H9 (cell line): Measurements from ENCODE around the gene TXNDC12. TPM values are rescaled to one million over a fixed set of nuclear protein-coding genes. Genes with fewer than 3 reads are reported as not detected.

Experiments used
- DNase-seq: peaks from one replicate; pipeline ENCODE4 v3.0.0-alpha.2; 2017
- H2AFZ ChIP-seq: one replicate; pipeline ENCODE4 v1.6.1; 2013; ENCODE audit warnings: mild to moderate bottlenecking, low read length, control low read depth, moderate library complexity
- H2AK5ac ChIP-seq: 2 replicates; pipeline ENCODE4 v1.6.1; 2013; ENCODE audit warnings: low read length, control low read depth, mixed read lengths; ENCODE audit not compliant: insufficient read length
- H2BK120ac ChIP-seq: one replicate; pipeline ENCODE4 v1.6.1; 2013; ENCODE audit warnings: low read depth, mild to moderate bottlenecking, low read length, control low read depth, inconsistent platforms; ENCODE audit not compliant: poor library complexity, severe bottlenecking
- H2BK12ac ChIP-seq: 2 replicates; pipeline ENCODE4 v1.6.1; 2013; ENCODE audit warnings: low read length, control low read depth, mixed read lengths, low read depth; ENCODE audit not compliant: insufficient read length
- H2BK15ac ChIP-seq: 2 replicates; pipeline ENCODE4 v1.6.1; 2013; ENCODE audit warnings: low read depth, low read length, control low read depth
- H2BK20ac ChIP-seq: one replicate; pipeline ENCODE4 v1.6.1; 2013; ENCODE audit warnings: low read depth, mild to moderate bottlenecking, low read length, control low read depth, inconsistent platforms; ENCODE audit not compliant: poor library complexity, severe bottlenecking
- H2BK5ac ChIP-seq: 2 replicates; pipeline ENCODE4 v1.6.1; 2013; ENCODE audit warnings: low read length, control low read depth, mixed read lengths; ENCODE audit not compliant: insufficient read length
- H3K14ac ChIP-seq: 2 replicates; pipeline ENCODE4 v1.6.1; 2013; ENCODE audit warnings: low read length, control low read depth; ENCODE audit not compliant: insufficient read depth
- H3K18ac ChIP-seq: 2 replicates; pipeline ENCODE4 v1.6.1; 2013; ENCODE audit warnings: low read depth, mild to moderate bottlenecking, mixed read lengths, low read length, control low read depth; ENCODE audit not compliant: insufficient read length
- H3K23ac ChIP-seq: 2 replicates; pipeline ENCODE4 v1.6.1; 2013; ENCODE audit warnings: low read length, control low read depth, mixed read lengths, low read depth; ENCODE audit not compliant: insufficient read length
- H3K23me2 ChIP-seq: 2 replicates; pipeline ENCODE4 v1.6.1; 2013; ENCODE audit warnings: low read depth, mild to moderate bottlenecking, mixed read lengths, low read length, control low read depth; ENCODE audit not compliant: insufficient read length, poor library complexity, severe bottlenecking
- H3K27ac ChIP-seq: 2 replicates; pipeline ENCODE4 v1.5.1; 2013; ENCODE audit warnings: low read length, control low read depth, mixed read lengths, low read depth; ENCODE audit not compliant: insufficient read length
- H3K27me3 ChIP-seq: 2 replicates; pipeline ENCODE4 v1.6.1; 2013; ENCODE audit warnings: low read length, control low read depth, inconsistent platforms; ENCODE audit not compliant: insufficient read depth
- H3K4ac ChIP-seq: 2 replicates; pipeline ENCODE4 v1.6.1; 2013; ENCODE audit warnings: low read depth, mild to moderate bottlenecking, control low read depth, inconsistent platforms, low read length, moderate library complexity
- H3K4me1 ChIP-seq: 2 replicates; pipeline ENCODE4 v1.6.1; 2013; ENCODE audit warnings: low read length, control low read depth, inconsistent platforms; ENCODE audit not compliant: insufficient read depth
- H3K4me2 ChIP-seq: 2 replicates; pipeline ENCODE4 v1.6.1; 2013; ENCODE audit warnings: low read length, control low read depth, mixed read lengths; ENCODE audit not compliant: insufficient read length, insufficient read depth
- H3K56ac ChIP-seq: 2 replicates; pipeline ENCODE4 v1.6.1; 2013; ENCODE audit warnings: low read depth, mild to moderate bottlenecking, mixed read lengths, low read length, control low read depth; ENCODE audit not compliant: insufficient read length
- H3K79me1 ChIP-seq: 2 replicates; pipeline ENCODE4 v1.6.1; 2013; ENCODE audit warnings: low read depth, mild to moderate bottlenecking, moderate library complexity, low read length, control low read depth, inconsistent platforms; ENCODE audit not compliant: insufficient read depth, poor library complexity, severe bottlenecking
- H3K79me2 ChIP-seq: 2 replicates; pipeline ENCODE4 v1.6.1; 2013; ENCODE audit warnings: low read length, control low read depth, inconsistent platforms; ENCODE audit not compliant: insufficient read depth
- H3K9ac ChIP-seq: 2 replicates; pipeline ENCODE4 v1.6.1; 2013; ENCODE audit warnings: low read length, control low read depth, mixed read lengths; ENCODE audit not compliant: insufficient read length; ENCODE audit errors: extremely low read depth
- H3K9me3 ChIP-seq: one replicate; pipeline ENCODE4 v1.6.1; 2013; ENCODE audit warnings: low read depth, low read length, inconsistent platforms; ENCODE audit not compliant: control insufficient read depth
- H3T11ph ChIP-seq: one replicate; pipeline ENCODE4 v1.6.1; 2013; ENCODE audit warnings: mild to moderate bottlenecking, low read length, control low read depth, inconsistent platforms
- H4K20me1 ChIP-seq: one replicate; pipeline ENCODE4 v1.6.1; 2013; ENCODE audit not compliant: control insufficient read depth, insufficient read length, insufficient read depth
- H4K5ac ChIP-seq: 2 replicates; pipeline ENCODE4 v1.6.1; 2013; ENCODE audit warnings: low read depth, mild to moderate bottlenecking, mixed read lengths, low read length, control low read depth; ENCODE audit not compliant: insufficient read length
- H4K8ac ChIP-seq: replicated peaks from 2 replicates; pipeline ENCODE4 v1.6.1; 2013; ENCODE audit warnings: low read length, control low read depth, mixed read lengths, low read depth; ENCODE audit not compliant: insufficient read length
- H4K91ac ChIP-seq: 2 replicates; pipeline ENCODE4 v1.6.1; 2013; ENCODE audit warnings: low read depth, mild to moderate bottlenecking, moderate library complexity, mixed read lengths, low read length, control low read depth; ENCODE audit not compliant: insufficient read length
- H3K27ac Mint-ChIP-seq, 3 experiments: 2 replicates in 2 of 3; 3 replicates in 1 of 3; pipeline ENCODE4 v1.8.0; 2020 to 2021; ENCODE audit warnings: mixed read lengths in 3 of 3, mild to moderate bottlenecking in 1 of 3, moderate library complexity in 1 of 3
- H3K27me3 Mint-ChIP-seq: 2 replicates; pipeline ENCODE4 v1.8.0; 2021; ENCODE audit warnings: low read depth, mild to moderate bottlenecking, moderate library complexity, mixed read lengths
- H3K36me3 Mint-ChIP-seq, 3 experiments: 2 replicates in 2 of 3; 3 replicates in 1 of 3; pipeline ENCODE4 v1.8.0; 2020 to 2021; ENCODE audit warnings: low read depth in 3 of 3, mixed read lengths in 3 of 3; ENCODE audit not compliant: insufficient read depth in 1 of 3
- H3K4me1 Mint-ChIP-seq, 2 experiments: 2 replicates each; pipeline ENCODE4 v1.8.0; 2020; ENCODE audit warnings: mixed read lengths in 2 of 2
- H3K4me3 Mint-ChIP-seq, 2 experiments: 2 replicates in 1 of 2; 3 replicates in 1 of 2; pipeline ENCODE4 v1.8.0; 2020 to 2021; ENCODE audit warnings: mild to moderate bottlenecking in 2 of 2, mixed read lengths in 2 of 2, moderate library complexity in 1 of 2
- H3K9me3 Mint-ChIP-seq, 2 experiments: 2 replicates in 1 of 2; 3 replicates in 1 of 2; pipeline ENCODE4 v1.8.0; 2020; ENCODE audit warnings: mild to moderate bottlenecking in 2 of 2, mixed read lengths in 2 of 2, moderate library complexity in 1 of 2
- WGBS: extraction: QIAGEN DNeasy Blood & Tissue Kit; methylation state at CpG from one replicate; pipeline ENCODE4 v1.1.7; 2013; ENCODE audit warnings: missing lambda C conversion rate, low lambda C conversion rate, mixed read lengths; ENCODE audit not compliant: insufficient read length; ENCODE audit errors: extremely low coverage; 5-methylcytosine and 5-hydroxymethylcytosine counted together
- total RNA-seq: library from RNA; stranded (reverse); gene quantifications from 2 replicates; pipeline ENCODE4 v1.2.1, GENCODE V29; 2021
- TF ChIP-seq, protein P1 (sequence below): fragments of 200-600 bp; sonication (generic); conservative IDR thresholded peaks from 3 replicates; pipeline ENCODE4 v1.8.0; 2021; ENCODE audit warnings: antibody characterized with exemption, mild to moderate bottlenecking

The TXNDC12 gene
- total RNA-seq, 1 experiment from 2014 or later: 82.1 TPM

DNA sequence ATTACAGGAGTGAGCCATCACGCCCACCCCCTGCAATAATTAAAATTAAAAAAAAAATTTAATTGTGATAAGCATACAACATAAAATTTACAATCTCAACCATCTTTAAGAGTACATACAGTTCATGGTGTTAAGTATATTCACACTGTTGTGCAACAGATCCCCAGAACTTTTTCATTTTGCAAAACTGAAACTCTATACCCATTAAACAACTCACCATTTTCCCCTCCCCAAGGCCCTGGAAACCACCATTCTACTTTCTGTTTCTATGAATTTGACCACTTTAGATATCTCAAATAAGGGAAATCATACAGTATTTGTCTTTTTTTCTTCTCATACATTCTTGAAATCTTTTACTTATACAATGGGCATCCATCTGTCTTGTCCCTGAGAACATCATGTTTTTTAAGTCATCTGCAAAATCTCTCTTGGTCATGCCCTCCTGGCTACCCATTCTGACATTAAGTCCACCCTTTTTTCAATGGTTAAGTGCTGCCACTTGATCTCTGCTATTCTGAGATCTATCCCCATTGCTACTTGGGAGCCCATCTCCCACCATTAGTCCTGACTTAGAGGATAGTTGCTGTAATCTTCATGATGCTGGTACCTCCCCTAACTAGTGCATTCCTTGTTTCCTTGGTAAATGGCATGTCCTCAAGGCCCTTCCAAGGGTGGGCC lies 47.5 kb upstream of the TXNDC12 start:
- Histone ChIP-seq H3K79me2 (no peaks in the 10 kb centered on the region), H2AFZ (no peak overlapping the region), H3K79me1 (no peaks in the 10 kb centered on the region), H2BK5ac (no peak overlapping the region), H2BK120ac (no peak overlapping the region), H3K14ac (no peak overlapping the region), H2BK15ac (no peak overlapping the region), H3K27ac (no peak overlapping the region), H3K27me3 (no peaks in the 10 kb centered on the region), H3K9ac (no peak overlapping the region), H3K23ac (no peak overlapping the region), H4K20me1 (no peaks in the 10 kb centered on the region), H4K91ac (no peak overlapping the region), H3T11ph (no peak overlapping the region), H3K4ac (no peak overlapping the region), H3K4me2 (no peak overlapping the region), H3K23me2 (no peaks in the 10 kb centered on the region), H2AK5ac (no peak overlapping the region), H3K56ac (no peak overlapping the region), H3K9me3 (no peaks in the 10 kb centered on the region), H2BK20ac (no peak overlapping the region), H3K18ac (no peak overlapping the region), H2BK12ac (no peak overlapping the region), H3K4me1 (no peaks in the 10 kb centered on the region), H4K5ac (no peak overlapping the region), H4K8ac (no peak overlapping the region)
- DNase-seq: no peak
- Mint-ChIP-seq H3K4me1 (peaks cover 6 to 8% of the 10 kb centered on the region in 2 experiments), H3K36me3 (no peaks in the 10 kb centered on the region), H3K4me3 (no peak overlapping the region), H3K9me3 (no peaks in the 10 kb centered on the region), H3K27me3 (peaks cover 5% of the 10 kb centered on the region; the same call in 1 of the 2 replicates), H3K27ac (no peak overlapping the region)
- TF ChIP-seq, protein P1, sequence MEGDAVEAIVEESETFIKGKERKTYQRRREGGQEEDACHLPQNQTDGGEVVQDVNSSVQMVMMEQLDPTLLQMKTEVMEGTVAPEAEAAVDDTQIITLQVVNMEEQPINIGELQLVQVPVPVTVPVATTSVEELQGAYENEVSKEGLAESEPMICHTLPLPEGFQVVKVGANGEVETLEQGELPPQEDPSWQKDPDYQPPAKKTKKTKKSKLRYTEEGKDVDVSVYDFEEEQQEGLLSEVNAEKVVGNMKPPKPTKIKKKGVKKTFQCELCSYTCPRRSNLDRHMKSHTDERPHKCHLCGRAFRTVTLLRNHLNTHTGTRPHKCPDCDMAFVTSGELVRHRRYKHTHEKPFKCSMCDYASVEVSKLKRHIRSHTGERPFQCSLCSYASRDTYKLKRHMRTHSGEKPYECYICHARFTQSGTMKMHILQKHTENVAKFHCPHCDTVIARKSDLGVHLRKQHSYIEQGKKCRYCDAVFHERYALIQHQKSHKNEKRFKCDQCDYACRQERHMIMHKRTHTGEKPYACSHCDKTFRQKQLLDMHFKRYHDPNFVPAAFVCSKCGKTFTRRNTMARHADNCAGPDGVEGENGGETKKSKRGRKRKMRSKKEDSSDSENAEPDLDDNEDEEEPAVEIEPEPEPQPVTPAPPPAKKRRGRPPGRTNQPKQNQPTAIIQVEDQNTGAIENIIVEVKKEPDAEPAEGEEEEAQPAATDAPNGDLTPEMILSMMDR: no peak
- no CpG with 5 or more reads among the region's 1 CpG for WGBS
